ENCODE data around the gene ARMH3. TPM values are rescaled to one million over a fixed set of nuclear protein-coding genes. Genes with fewer than 3 reads are reported as not detected.

Gene ARMH3
- polyA plus RNA-seq, 4 donors, result 18.9 to 23.9 (median 21.6) TPM

DNA sequence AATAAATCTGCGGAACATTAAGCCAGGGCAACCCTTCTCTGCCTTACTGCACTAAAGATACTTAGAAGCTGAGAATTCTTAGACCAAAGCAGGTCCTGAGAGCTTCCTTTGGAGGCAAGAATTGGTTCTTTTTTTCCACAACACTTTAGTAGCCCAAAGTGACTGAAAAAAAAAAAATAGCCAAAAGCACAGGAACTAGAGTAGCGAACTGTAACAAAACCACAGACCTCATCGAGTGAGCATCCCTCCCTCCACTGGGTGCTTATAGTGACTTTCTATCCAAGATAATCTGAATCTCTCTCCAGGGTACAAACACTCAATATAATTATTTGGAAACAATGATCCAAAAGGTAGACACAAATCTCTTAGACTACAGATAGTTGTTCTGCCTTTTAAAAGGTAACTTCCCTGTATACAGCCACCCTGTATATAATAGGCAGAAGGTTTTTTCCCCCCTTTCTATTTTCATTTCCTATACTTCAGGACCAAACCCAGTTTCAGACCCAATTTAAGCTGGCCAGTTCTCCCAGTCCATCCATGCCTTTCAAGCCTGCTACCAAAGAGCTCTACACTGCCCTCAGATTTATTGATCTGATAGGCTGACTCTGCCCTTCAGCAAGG, 180.8 kb downstream of the ARMH3 start:
- no peak for DNase-seq (ENCODE audit: low read depth in 4 of 4, low spot score in 3 of 4)

- DNase-seq (ENCODE audit: low read depth in 4 of 4, low spot score in 3 of 4), result no peak
Observed at GRCh38 chr10:101874252-101874651, 181.7 kb downstream of the ARMH3 start.

DNA sequence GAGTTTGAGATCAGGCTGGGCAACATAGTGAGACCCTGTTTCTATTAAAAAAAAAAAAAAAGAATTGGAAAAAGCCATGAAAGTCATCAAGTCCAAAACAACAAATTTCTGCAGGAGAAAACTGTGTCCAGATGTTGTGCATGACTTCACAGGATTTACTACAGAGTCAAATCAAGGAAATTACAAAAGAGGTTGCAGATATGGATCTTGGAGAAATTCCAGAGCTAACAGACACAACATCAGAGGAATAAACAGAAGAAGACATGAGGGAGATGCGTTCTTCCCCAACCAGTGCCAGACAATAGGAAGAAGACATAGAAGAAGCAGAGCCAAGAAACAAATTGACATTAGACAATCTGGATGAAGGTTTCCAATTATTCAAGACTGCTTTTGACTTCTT, 188.0 kb downstream of the ARMH3 start:
- DNase-seq (ENCODE audit: low read depth in 4 of 4, low spot score in 3 of 4), result no peak

- no peak for DNase-seq (ENCODE audit: low read depth in 4 of 4, low spot score in 3 of 4)
Observed at GRCh38 chr10:101859530-101859929, 196.4 kb downstream of the ARMH3 start.

GRCh38 chr10:101858723-101859500, 197.1 kb downstream of the ARMH3 start:
- DNase-seq (ENCODE audit: low read depth in 4 of 4, low spot score in 3 of 4), result no peak

DNA sequence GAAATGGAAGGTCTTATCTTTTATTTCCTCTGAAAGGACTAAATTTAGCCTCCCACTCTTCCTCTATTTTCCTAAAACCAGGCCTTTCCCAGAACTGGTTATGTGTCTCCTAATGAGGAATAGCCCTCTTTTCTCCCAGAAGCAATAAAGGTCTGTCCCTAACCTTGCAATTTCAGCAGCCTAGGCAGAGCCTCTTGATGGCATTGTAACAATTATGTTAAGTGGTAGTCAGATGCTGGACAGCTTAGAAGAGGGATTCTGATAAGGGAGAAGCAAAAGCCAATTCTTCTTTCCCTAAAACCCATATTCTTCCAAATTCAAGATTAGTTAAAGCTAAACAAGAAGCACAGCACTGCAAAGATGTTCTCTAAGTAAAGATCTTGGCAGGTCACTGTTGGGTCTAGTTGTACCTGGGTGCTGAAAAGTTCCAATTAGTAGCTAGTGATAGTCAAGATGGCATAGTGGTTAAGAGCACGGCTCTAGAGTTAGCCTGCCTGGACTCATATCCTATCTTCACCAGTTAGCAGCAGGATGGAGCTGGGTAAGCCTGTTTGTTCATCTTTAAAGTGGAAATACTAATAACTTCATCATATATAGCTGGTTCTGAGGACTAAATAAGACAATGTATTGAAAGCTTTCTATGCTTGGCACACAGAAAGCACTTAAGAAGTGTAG, 198.0 kb downstream of the ARMH3 start:
- no peak for DNase-seq (ENCODE audit: low read depth in 4 of 4, low spot score in 3 of 4)

DNA sequence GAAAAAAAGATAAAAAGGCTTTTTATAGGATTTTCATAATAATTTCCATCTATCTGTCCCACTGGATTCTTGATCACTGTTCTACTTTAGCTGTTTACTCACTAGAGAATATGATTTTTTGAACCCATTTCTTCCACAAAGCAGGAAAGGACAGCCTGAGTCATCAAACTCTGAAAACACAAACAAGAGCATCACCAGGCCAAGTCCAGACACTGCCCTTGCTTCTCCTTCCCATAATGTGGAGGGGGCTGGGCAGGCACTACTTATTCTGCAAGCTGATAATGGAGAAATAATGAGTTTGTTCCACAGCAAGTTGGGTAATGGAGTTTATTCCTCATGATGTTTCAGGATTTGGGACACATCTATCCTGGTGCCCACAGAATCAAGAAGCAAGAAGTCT, 199.3 kb downstream of the ARMH3 start:
- DNase-seq (ENCODE audit: low read depth in 4 of 4, low spot score in 3 of 4), result no peak

- DNase-seq (ENCODE audit: low read depth in 4 of 4, low spot score in 3 of 4), result no peak
Observed at GRCh38 chr10:101851411-101852116, 204.4 kb downstream of the ARMH3 start.

GRCh38 chr10:101850749-101851148, 205.2 kb downstream of the ARMH3 start:
- DNase-seq (ENCODE audit: low read depth in 4 of 4, low spot score in 3 of 4), result no peak

DNA sequence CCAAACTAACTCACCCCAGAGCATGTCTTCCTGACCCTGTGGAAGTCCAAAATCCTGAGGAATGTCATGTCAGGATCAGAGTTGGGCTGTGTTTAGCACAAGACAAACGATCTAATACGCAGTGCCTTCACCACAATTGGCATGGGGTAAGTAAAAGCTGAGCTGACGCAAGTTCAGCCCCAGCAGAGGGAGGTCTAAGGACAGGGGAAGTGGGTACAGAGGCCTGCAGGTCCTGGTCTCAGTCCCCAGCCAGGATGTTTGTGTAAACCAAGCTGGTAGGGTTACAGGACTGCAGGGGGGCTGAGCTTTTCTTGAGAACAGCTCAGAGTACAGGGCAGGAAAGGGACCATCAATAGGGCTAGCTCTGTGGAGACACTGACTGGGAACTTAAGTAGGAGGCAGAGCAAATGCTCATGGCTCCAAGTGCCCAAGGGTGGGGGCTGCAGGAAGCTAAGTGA, 207.1 kb downstream of the ARMH3 start:
- no peak for DNase-seq (ENCODE audit: low read depth in 4 of 4, low spot score in 3 of 4)

GRCh38 chr10:101848408-101848807, 207.6 kb downstream of the ARMH3 start:
- no peak for DNase-seq (ENCODE audit: low read depth in 4 of 4, low spot score in 3 of 4)

GRCh38 chr10:101845893-101846292, 210.1 kb downstream of the ARMH3 start:
- DNase-seq (ENCODE audit: low read depth in 4 of 4, low spot score in 3 of 4), result no peak

DNA sequence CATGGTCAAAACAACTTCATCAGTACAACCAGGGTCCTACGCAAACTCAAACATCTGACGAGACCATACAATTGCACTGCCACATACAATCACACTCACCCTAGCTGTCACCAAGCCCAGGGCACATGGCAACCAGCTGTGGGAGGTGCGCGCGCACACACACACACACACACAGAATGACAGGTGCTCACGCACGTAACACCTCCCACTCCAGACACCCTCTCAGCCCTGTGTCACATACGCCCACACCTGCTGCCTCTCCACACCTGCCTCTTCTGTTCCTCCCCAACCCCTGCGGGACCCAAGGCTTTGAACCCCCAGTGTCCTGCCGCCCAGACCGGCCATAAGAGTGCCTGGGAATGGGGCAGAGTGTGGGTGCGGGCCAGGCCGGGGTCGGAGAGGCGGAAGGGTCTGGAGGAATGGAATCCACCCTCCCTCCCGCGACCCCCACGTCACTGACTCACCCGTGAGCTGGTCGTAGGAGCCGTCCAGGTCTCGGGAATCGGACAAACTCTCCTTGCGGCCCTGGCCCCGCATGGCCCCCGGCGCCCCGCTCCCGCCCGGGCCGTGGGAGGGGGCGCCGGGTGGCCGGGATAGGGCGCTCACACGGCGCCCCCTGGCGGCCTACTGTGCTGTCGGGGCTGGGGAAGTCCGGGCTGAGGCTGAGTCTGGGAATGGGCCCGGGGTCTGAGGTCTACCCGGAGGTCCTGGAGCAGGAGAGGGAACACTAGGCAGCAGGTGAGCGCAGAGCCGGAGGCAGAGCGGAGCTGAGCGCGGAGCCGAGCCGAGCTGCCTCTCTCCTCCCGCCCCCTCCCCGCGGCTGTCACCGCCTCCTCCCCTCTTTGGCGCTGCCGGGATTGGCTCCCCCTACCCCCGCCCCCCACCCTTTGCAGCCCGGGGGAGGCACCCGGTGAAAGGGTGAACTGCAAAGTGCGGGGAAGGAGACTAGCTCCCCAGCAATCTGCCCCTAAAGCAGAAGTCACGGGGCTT, 212.6 kb downstream of the ARMH3 start, which contains the start of gene KCNIP2:
Gene KCNIP2 (minus strand): TSS at position 769 of the 990 bp plus-strand sequence. CDS start 232 bp downstream, at position 537.
- no peak for DNase-seq (ENCODE audit: low read depth in 4 of 4, low spot score in 3 of 4)

GRCh38 chr10:101841826-101842225, 214.1 kb downstream of the ARMH3 start:
- DNase-seq (ENCODE audit: low read depth in 4 of 4, low spot score in 3 of 4), result no peak

- peak in 3 of 4 donors; percentile 69 to 83 (median 83) for DNase-seq (ENCODE audit: low read depth in 4 of 4, low spot score in 3 of 4)
Observed at GRCh38 chr10:101840741-101841453, 215.1 kb downstream of the ARMH3 start.

- no peak for DNase-seq (ENCODE audit: low read depth in 4 of 4, low spot score in 3 of 4)
Observed at GRCh38 chr10:101840102-101840684, 215.8 kb downstream of the ARMH3 start.

GRCh38 chr10:101839416-101840063, 216.4 kb downstream of the ARMH3 start:
- DNase-seq (ENCODE audit: low read depth in 4 of 4, low spot score in 3 of 4), result no peak

GRCh38 chr10:101839002-101839401, 217.0 kb downstream of the ARMH3 start:
- DNase-seq (ENCODE audit: low read depth in 4 of 4, low spot score in 3 of 4), result no peak

All from right renal pelvis (tissue), 4 donors.